ENCODE measurements around the gene NES. TPM values are rescaled to one million over a fixed set of nuclear protein-coding genes. Genes with fewer than 3 reads are reported as not detected.

Gene NES
- total RNA-seq, 1 donor from 2014 or later, result 276 TPM

- DNase-seq (ENCODE audit: extremely low read depth, low read depth, low spot score), result no peak
Measured at GRCh38 chr1:156705321-156705917, 28.2 kb upstream of the NES start, which contains the start of gene CRABP2. TSS of gene CRABP2 (minus strand) at chr1:156705583. CDS start at chr1:156705446, 137 bp downstream.

GRCh38 chr1:156704930-156705320, 27.7 kb upstream of the NES start:
- no peak for DNase-seq (ENCODE audit: extremely low read depth, low read depth, low spot score)

DNA sequence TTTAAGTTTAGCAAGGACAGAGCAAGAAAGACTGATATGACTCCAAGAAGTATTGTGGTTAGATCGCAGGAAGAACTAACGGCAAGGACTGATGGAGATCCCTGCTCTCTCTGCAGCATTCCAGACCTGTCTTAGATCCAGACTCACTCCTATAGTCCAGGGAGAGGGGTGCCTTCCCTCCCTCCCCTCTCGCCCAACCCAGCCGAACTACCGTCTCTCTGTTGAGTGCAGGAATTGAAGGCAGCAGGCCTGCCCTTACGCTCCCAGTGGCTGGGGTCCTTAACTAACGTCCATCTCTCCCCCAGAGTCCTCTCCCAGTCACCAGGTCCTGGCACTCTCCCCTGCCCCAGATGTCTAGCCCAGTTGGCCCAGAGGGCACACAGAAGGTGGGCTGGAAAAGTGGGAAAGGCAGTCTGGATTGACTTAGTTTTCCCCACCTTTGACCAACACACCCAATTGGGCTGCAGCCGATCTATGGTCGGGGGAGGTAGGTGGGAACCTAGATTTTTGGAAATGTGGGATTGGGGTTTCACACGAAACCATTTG, 27.0 kb upstream of the NES start:
- no peak for DNase-seq (ENCODE audit: extremely low read depth, low read depth, low spot score)

GRCh38 chr1:156703741-156704140, 26.5 kb upstream of the NES start:
- DNase-seq (ENCODE audit: extremely low read depth, low read depth, low spot score), result no peak

- no peak for DNase-seq (ENCODE audit: extremely low read depth, low read depth, low spot score)
Measured at GRCh38 chr1:156703336-156703735, 26.1 kb upstream of the NES start.

DNA sequence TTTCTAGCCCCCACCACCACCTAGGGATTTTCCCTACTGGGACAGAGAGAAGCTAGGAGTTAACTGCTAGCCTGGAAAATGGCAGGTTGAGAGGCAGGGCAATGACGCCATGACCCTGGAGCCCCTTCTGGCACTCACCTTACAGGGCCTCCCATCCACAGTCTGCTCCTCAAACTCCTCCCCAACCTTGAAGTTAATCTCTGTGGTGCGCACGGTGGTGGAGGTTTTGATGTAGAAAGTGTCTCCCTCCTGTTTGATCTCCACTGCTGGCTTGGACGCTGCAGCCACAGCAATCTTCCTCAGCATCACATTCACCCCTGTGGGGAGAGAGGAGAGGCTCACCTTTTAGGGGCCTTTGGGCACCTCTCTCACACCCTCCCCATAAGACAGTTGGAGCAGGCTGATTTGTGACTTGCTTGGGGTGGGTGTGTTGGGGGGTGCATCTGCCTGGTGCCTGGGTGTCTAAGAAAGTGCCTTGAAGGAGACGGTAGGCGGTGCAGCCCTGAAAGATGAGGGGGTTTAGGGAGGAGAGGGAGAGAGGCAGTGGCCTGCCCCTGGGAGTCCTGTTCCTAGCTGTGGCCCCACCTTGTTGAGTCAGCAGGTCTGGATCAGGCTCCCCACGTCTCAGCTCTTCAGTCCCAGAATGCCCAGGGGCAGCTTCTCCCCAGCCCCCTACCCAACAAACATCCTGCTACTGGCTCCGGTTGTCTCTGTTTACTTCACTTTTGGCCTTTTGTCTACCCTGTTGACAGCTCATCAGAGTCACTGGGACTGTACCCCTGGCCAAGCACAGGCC, 23.7 kb upstream of the NES start:
- no peak for DNase-seq (ENCODE audit: extremely low read depth, low read depth, low spot score)

GRCh38 chr1:156698995-156699394, 21.8 kb upstream of the NES start:
- no peak for DNase-seq (ENCODE audit: extremely low read depth, low read depth, low spot score)

- DNase-seq (ENCODE audit: extremely low read depth, low read depth, low spot score), result no peak
Measured at GRCh38 chr1:156697481-156697880, 20.3 kb upstream of the NES start.

DNA sequence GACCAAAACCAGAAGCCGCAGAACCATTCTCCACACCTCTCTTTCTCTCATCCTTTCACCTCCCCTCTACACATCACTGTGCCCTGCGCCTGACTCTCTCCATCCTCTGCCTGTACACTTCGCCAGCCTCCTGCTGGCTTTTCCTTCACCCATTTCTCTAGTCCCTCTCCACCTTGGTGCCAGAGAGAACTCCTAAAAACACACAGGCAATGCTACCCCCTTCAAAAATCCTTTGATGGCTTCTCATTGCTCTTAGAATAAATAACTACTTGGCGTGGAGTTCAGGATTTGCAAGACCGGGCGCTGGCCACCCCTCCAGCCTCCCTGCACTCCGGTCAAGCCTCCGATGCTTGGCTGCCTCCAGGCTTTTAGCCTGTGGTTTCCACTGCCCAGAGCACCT, 19.5 kb upstream of the NES start:
- no peak for DNase-seq (ENCODE audit: extremely low read depth, low read depth, low spot score)

DNA sequence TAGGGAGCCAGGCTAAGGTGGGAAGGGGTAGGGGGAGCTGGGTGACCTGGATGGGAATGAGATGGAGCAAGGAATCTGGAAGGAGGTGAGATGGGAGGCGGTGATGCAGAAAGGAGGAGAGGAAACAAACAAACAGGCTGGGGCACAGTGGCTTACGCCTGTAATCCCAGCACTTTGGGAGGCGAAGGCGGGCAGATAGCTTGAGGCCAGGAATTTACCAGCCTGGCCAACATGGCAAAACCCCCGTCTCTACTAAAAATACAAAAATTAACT, 17.4 kb upstream of the NES start:
- no peak for DNase-seq (ENCODE audit: extremely low read depth, low read depth, low spot score)

GRCh38 chr1:156693848-156694689, 16.9 kb upstream of the NES start:
- DNase-seq (ENCODE audit: extremely low read depth, low read depth, low spot score), result no peak

GRCh38 chr1:156692925-156693847, 16.0 kb upstream of the NES start:
- no peak for DNase-seq (ENCODE audit: extremely low read depth, low read depth, low spot score)

GRCh38 chr1:156692441-156692924, 15.3 kb upstream of the NES start:
- no peak for DNase-seq (ENCODE audit: extremely low read depth, low read depth, low spot score)

DNA sequence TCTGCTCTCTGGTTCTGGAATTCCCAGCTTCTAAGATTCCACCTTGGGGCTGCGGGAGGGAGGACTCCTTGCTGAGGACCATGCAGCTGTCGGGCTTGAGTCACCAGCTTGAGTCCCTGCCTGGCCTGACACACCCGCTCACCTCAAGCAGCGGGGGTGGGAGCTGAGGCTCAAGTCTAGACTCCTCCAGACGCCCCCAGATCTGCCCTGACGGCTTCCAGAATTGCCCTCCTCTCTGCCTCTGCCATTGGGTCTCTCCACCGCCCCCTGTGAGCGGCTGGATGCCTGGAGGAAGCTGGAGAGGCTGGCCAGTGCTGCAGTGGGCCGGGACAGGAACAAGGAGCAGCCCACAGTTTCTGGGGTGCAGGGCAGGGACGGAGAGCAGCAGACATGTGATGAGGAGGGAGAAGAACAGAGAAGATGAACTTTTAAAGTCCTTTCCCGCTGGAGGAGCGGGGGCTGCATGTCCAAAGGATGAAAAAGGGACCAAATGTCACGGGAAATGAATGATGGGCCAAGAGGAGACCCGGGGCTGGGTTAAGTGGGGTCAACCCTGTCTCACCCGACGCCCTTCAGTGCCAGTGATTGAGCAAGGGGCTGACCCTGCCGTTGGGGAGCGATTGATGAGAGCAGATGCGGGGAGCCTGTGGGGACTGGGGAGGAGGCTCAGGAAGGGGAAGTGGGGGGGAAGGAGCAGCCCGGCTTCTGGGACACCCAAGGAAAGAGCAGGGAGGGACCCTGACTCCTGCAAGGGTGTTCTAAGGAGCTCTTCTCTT, 14.6 kb upstream of the NES start:
- DNase-seq (ENCODE audit: extremely low read depth, low read depth, low spot score), result no peak

DNA sequence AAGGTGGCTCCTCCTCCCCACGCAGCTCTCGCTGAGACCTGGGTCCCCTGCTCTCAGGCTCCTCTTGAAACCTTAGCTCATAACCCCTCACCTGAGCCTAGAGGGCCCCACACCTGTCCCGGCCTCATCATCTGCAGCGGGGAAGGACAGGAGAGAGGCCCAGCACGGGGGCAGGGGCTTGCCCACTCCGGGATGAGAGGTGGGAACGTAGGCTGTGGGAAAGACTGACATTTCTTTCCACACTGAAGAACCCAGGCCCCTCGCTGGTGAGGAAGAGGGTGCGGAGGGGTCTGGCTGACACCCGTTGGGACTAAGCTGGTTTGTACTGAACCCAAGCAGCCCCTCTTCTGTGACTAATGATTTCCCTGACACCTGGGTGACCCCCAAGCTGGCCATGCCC, 14.0 kb upstream of the NES start:
- no peak for DNase-seq (ENCODE audit: extremely low read depth, low read depth, low spot score)

- DNase-seq (ENCODE audit: extremely low read depth, low read depth, low spot score), result no peak
Measured at GRCh38 chr1:156690675-156691036, 13.4 kb upstream of the NES start.

- DNase-seq (ENCODE audit: extremely low read depth, low read depth, low spot score), result no peak
Measured at GRCh38 chr1:156689953-156690674, 12.9 kb upstream of the NES start.

- DNase-seq (ENCODE audit: extremely low read depth, low read depth, low spot score), result no peak
Measured at GRCh38 chr1:156689035-156689952, 12.1 kb upstream of the NES start.

All from glomerular endothelial cell (primary cell).